Rectal smooth muscle tissue (tissue), 1 donor: ENCODE measurements around the gene CDT1.
"Not testable (repeated sequence)": the region's sequence is repeated elsewhere in the genome, so short reads cannot be mapped to it uniquely, and the experiment has no call there.

Experiments
- H3K27ac ChIP-seq: one replicate; pipeline ENCODE4 v1.7.0; 2013; ENCODE audit warnings: low read depth, low read length, inconsistent platforms
- H3K27me3 ChIP-seq: one replicate; pipeline ENCODE4 v1.7.0; 2013; ENCODE audit warnings: low read length; ENCODE audit not compliant: control insufficient read depth, insufficient read depth
- H3K36me3 ChIP-seq: one replicate; pipeline ENCODE4 v1.7.0; 2013; ENCODE audit warnings: low read length; ENCODE audit not compliant: control insufficient read depth, insufficient read depth
- H3K4me1 ChIP-seq: one replicate; pipeline ENCODE4 v1.7.0; 2013; ENCODE audit warnings: low read length; ENCODE audit not compliant: control insufficient read depth, insufficient read depth
- H3K4me3 ChIP-seq: one replicate; pipeline ENCODE4 v1.7.0; 2013; ENCODE audit warnings: low read length
- H3K9ac ChIP-seq: one replicate; pipeline ENCODE4 v1.7.0; 2013; ENCODE audit warnings: low read length

Gene CDT1

DNA sequence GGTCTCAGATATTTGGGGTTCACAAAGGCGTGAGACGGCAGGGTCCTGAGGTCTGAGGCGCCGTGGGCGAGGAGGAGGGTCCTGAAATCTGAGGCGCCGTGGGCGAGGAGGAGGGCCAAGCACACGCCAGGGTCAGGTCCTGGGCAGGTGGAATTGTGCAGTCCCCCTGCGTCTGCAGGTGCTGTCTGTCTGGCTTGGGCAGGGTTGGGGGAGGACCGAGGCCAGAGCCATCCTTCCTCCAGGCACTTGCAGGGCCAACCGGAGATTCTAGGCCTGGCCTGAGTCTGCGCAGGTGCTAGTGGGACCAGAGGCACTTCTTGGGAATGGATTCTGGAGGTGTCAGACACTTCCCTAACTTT, 10.5 kb downstream of the CDT1 start:
- no peak overlapping the region for H3K9ac ChIP-seq
- H3K27me3 ChIP-seq: no peaks in the 10 kb centered on the region
- H3K27ac ChIP-seq: no peak overlapping the region
- peaks cover 14% of the 10 kb centered on the region for H3K4me1 ChIP-seq
- no peak overlapping the region for H3K4me3 ChIP-seq
- peaks cover 5% of the 10 kb centered on the region for H3K36me3 ChIP-seq

- Histone ChIP-seq H3K27me3 (no peaks in the 10 kb centered on the region), H3K9ac (no peak overlapping the region), H3K4me1 (peaks cover 9% of the 10 kb centered on the region), H3K36me3 (no peaks in the 10 kb centered on the region), H3K27ac (no peak overlapping the region), H3K4me3 (no peak overlapping the region)
Observed at GRCh38 chr16:88815227-88815626, 11.6 kb downstream of the CDT1 start.

- H3K27me3 ChIP-seq: no peaks in the 10 kb centered on the region
- H3K27ac ChIP-seq: no peak overlapping the region
- H3K9ac ChIP-seq: no peak overlapping the region
- no peaks in the 10 kb centered on the region for H3K36me3 ChIP-seq
- peaks cover 1% of the 10 kb centered on the region for H3K4me1 ChIP-seq
- no peak overlapping the region for H3K4me3 ChIP-seq
Observed at GRCh38 chr16:88815901-88816589, 12.5 kb downstream of the CDT1 start.

DNA sequence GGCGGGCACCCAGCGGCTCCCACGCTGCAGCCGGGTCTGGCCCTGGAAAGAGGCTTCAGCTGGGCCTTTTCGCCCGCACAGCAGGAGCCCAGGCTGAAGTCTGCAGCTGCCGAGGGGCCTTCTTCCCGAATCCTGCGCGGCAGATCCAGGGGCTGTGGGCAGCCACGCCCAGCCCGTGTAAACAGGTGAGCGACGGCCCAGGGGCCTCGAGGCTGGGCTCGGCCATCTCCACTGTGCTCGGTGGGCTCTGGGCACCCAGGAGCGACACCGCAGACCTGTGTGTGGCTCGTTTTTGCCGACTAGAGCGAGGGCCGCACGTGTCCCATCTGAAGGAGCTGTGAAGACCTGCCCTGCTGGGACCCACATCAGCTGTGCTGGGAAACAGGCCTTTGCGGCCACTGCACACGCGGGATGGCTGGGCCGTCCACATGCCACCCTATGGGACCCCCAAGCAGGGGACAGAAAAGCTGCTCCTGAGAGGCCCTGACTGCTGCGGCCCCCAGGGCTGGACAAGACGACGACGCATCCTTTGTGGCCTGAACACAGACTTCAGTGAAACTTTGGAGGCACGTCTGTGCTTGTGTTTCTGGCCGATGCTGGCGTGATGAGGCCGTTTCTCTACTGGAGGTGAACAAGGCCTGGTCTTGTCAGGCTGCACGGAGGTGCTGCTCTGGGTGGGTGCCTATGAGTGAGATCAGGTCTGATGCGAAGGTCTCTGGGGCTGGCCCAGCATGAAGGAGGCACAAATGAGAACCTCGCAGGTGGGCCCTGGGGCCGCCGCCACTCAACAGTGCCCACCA, 13.3 kb downstream of the CDT1 start:
- Histone ChIP-seq H3K36me3 (peaks cover 4% of the 10 kb centered on the region), H3K4me1 (no peaks in the 10 kb centered on the region), H3K27ac (no peak overlapping the region), H3K9ac (no peak overlapping the region), H3K4me3 (no peak overlapping the region), H3K27me3 (no peaks in the 10 kb centered on the region)

- no peak overlapping the region for H3K27ac ChIP-seq
- no peaks in the 10 kb centered on the region for H3K4me1 ChIP-seq
- no peaks in the 10 kb centered on the region for H3K27me3 ChIP-seq
- no peak overlapping the region for H3K9ac ChIP-seq
- H3K36me3 ChIP-seq: peaks cover 12% of the 10 kb centered on the region
- H3K4me3 ChIP-seq: no peak overlapping the region
Observed at GRCh38 chr16:88817785-88818574, 14.4 kb downstream of the CDT1 start.

GRCh38 chr16:88818575-88818874, 14.9 kb downstream of the CDT1 start:
- Histone ChIP-seq H3K27ac (no peak overlapping the region), H3K4me1 (no peaks in the 10 kb centered on the region), H3K9ac (no peak overlapping the region), H3K36me3 (peaks cover 14% of the 10 kb centered on the region), H3K4me3 (no peak overlapping the region), H3K27me3 (no peaks in the 10 kb centered on the region)

DNA sequence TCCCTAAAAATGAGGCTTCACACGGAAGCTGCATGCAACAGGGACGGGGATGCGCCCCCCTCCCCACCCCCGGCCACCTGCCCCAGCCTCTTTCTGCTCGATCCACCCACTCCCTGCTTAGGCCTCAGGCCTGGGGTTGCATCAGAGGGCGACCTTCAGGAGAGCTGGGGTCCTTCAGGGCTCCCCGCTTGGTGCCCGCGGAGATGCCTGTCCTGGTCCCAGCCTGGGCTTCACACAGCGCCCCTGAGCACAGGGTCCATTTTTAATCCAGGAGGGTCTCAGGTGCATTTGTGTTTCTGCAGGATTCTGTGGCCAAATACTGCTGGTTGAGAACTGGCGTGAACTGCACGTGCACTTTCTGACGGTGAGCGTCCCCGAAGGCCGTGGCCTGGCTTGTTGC, 15.5 kb downstream of the CDT1 start:
- Histone ChIP-seq H3K27me3 (no peaks in the 10 kb centered on the region), H3K36me3 (peaks cover 14% of the 10 kb centered on the region), H3K4me1 (no peaks in the 10 kb centered on the region), H3K27ac (no peak overlapping the region), H3K9ac (no peak overlapping the region), H3K4me3 (no peak overlapping the region)

- H3K4me1 ChIP-seq: no peaks in the 10 kb centered on the region
- no peaks in the 10 kb centered on the region for H3K27me3 ChIP-seq
- H3K27ac ChIP-seq: no peak overlapping the region
- H3K36me3 ChIP-seq: peaks cover 14% of the 10 kb centered on the region
- no peak overlapping the region for H3K4me3 ChIP-seq
- H3K9ac ChIP-seq: no peak overlapping the region
Observed at GRCh38 chr16:88820385-88821025, 16.9 kb downstream of the CDT1 start.

DNA sequence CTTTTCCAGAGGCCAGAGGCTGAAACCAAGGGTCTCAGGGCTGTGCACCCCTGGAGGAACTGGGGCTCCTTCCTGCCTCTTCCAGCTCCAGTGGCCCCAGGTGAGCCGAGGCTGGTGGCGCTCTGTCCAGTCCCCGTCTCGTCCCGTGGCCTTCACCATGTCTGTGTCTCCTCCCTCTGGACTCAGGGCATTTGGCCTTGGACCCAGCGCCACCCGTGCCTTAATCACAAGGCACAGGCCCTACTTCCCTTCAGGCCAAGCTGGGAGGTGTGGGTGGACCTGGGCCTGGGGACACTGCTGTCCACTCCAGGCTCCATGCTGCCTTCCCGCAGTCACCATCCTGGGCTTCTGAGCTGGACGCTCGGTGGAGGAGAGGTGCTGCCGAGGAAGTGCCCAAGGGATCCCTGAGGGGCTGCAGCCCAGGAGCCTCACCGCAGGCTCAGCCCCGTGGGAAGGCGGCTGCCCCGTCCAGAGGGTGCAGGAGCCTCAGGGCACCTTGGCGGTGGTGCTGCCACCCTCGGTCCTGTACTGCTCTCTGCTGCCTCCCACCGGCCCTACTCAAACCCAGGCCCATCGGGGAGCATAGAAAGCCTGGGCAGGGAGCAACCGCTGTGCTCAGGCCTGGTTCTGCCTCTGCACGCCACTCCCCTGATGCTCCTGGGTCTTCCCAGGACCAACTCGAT, 17.7 kb downstream of the CDT1 start:
- H3K27me3 ChIP-seq: no peaks in the 10 kb centered on the region
- no peak overlapping the region for H3K27ac ChIP-seq
- peaks cover 14% of the 10 kb centered on the region for H3K36me3 ChIP-seq
- no peak overlapping the region for H3K9ac ChIP-seq
- H3K4me3 ChIP-seq: no peak overlapping the region
- H3K4me1 ChIP-seq: no peaks in the 10 kb centered on the region

DNA sequence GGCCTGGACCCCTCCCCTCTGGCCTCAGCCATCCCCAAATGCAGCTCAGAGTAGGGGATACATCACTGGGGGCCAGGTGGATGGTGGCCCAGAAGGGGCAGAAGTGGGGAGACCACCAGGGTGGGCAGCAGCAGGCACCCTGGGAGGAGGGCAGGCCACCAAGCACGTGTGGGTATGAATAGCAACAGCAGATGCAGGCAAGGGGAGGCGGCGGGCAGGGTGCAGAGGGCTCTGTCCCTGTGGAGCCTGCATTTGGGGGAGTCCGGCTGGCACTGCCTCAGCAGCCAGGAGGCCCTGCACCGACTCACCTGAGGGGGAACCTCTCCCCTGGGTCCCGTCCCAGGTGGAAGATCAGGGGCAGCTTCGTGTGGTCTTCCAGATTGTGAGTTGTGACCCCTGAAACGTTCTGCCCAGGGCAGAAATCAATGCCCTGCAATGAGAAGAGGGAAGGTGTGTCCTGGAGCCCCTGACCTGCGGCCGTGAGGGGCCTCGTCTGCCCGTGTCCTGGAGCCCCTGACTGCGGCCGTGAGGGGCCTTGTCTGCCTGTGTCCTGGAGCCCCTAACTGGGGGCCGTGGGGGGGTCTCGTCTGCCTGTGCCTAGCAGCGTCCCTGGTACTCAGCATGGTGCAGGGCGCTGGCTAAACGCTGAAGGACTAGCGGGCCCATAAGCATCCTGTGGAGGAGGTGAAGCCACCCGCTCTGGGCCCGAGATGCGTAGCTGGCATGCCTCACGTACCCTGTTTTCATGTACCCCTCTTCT, 18.9 kb downstream of the CDT1 start:
- no peak overlapping the region for H3K27ac ChIP-seq
- H3K9ac ChIP-seq: no peak overlapping the region
- H3K4me3 ChIP-seq: no peak overlapping the region
- H3K4me1 ChIP-seq: no peaks in the 10 kb centered on the region
- H3K36me3 ChIP-seq: peaks cover 14% of the 10 kb centered on the region
- no peaks in the 10 kb centered on the region for H3K27me3 ChIP-seq

GRCh38 chr16:88823646-88824045, 20.1 kb downstream of the CDT1 start:
- H3K27me3 ChIP-seq, H3K9ac ChIP-seq, H3K27ac ChIP-seq, H3K4me1 ChIP-seq, H3K4me3 ChIP-seq: not testable (repeated sequence)
- H3K36me3 ChIP-seq: peaks cover 17% of the 10 kb centered on the region
